Upper lobe of left lung (tissue), 4 donors: ENCODE data around the gene CRYGB.

Experiments used
- POLR2A ChIP-seq, 4 donors: fragments of 450-650 bp; IDR thresholded peaks; one replicate each; pipeline ENCODE4 v1.5.1; 2016 to 2017; ENCODE audit warnings: antibody characterized with exemption in 4 of 4, mild to moderate bottlenecking in 2 of 4
- POLR2AphosphoS5 ChIP-seq, 2 donors: sonication (generic); formaldehyde crosslinking; IDR thresholded peaks; one replicate each; pipeline ENCODE4 v1.5.1; 2017; ENCODE audit warnings: antibody characterized with exemption in 2 of 2

DNA sequence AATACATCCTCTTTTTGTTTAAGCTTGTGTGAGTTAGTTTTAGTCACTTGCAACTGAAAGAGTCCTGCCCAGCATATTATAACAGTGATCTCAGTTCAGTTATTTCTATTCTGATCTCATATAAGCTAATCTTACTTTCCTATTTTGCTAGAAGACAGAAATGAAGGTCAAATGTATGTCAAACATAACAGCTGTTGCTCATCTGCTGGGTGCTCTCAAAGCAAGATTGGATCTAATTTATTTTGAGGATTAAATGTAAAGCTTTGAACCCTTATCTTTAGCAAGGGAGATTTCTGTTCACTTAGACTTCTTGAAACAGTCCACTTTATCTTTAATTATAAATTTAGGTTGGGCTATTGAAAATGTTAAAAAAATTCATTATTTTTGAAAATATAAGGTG lies 52.8 kb downstream of the CRYGB start:
- TF ChIP-seq POLR2AphosphoS5 (IDR thresholded peaks at IDR 0.05) (no peak), POLR2A (IDR thresholded peaks at IDR 0.05) (no peak)
